ENCODE data around the gene SLC29A1.

DNA sequence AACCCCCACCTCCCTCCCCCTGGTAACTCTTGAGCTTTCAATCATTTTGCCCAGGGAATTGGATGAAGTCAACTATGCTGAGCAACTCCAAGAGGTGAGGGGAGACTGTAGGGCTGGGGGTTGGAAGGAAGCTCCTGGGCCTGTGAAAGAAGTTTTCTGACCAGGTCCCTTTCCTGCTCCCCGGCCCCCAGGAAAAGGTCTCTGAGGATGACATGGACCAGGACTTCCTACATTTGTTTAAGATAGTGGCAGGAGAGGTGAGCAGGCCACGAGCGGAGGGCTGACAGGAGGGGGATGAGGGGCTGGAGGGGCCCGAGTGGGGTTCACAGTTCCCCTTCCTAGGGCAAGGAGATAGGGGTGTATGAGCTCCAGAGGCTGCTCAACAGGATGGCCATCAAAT is 43.0 kb upstream of the SLC29A1 start:
- TF ChIP-seq CTCF (IDR thresholded peaks at IDR 0.05; ENCODE audit: insufficient read depth, low read length), result no peak
- no peak for TF ChIP-seq GABPA (IDR thresholded peaks at IDR 0.05; ENCODE audit: low read depth)
- no peak for TF ChIP-seq POLR2AphosphoS5 (IDR thresholded peaks at IDR 0.05; ENCODE audit: low read depth)

All from HL-60 (cell line).